GM18519 (cell line): ENCODE measurements around the gene AACS.

ENCODE experiments used
- ATAC-seq: cut with Tn5 transposase; IDR thresholded peaks from one replicate; pipeline ENCODE4 v1.9.1; 2021; ENCODE audit warnings: mild to moderate bottlenecking, moderate library complexity; ENCODE audit not compliant: unreplicated experiment, low FRiP score

Gene AACS

DNA sequence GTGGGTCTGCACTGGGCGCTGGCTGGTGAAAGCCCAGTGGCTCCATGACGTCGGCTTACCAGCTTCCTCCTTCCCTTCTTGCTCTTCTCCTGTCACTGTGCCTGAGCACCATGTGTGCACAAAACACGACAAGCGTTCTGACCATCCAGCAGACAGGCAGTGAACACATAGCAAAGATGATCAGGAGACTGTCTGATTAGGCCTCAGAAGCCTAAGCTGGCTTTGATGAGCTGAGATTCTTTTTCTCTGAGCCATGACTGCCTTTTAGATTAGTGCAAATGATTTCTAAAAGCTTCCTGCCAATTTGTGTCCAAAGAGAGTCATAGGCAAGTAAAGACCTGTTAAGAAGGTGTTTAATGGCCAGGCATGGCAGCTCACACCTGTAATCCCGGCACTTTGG is 83.1 kb downstream of the AACS start:
- no peak for ATAC-seq

DNA sequence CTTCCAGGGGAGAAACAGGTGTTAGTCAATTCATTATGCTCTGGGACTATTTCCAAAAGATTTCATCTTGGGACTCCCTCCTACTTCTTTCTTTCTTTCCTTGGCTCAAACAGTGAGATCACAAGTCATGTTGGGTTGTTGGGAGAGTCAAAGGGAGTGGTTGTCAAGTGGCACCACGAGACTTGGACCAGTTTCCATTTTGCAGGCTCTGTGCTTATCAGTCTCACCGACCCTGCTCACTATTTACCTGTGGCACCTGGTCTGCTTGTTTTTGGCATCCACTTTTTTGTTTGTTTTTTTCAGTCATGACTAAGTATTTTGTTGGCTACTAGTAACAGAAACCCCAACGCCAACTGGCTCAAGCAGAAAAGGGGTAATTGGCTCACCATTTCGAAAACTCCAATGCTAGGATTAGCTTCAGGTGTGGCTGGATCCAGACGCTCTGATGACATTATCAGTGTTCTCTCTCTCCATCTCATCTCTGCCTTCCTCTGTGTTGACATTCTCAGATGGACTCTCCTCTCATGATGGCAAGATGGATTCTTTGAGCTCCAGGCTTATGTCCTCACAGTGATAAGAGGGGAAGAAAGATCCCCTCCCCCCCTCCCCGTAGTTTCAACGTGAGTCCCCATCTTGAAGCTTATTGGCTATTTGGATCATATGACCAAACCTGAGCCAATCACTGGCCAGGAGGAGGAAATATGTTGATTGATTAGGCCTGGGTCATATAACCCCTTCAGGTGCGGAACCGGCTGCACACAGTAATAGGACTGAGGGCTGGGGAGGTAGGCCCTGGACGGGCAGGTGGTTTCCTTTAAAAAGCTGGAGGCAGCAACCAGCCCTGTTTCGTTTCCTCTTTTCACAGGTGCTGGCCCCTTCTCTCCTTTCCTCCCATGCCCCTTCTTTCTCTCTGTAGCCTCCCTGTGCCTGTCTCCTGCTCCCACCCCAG is 84.2 kb downstream of the AACS start:
- ATAC-seq, result peak; percentile 90

DNA sequence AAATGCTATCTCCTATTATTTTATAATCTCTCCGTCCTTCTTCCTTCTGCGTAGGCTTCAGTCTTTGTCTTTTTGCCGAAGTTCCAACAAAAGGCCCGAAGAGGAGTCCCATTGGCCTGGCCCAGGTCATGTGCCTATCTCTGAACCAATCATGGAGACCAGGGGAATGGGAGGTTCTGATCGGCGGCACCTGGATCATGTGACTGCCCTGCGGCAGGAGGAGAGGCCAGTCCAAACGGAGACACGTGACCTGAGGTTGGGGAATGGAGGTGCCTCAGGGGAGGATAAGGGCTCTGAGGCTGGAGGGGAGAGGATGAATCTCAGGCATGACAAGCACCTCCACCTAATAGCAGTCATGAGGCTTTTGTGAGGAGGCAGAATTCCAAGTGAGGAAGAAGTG is 86.0 kb downstream of the AACS start:
- ATAC-seq, result no peak

DNA sequence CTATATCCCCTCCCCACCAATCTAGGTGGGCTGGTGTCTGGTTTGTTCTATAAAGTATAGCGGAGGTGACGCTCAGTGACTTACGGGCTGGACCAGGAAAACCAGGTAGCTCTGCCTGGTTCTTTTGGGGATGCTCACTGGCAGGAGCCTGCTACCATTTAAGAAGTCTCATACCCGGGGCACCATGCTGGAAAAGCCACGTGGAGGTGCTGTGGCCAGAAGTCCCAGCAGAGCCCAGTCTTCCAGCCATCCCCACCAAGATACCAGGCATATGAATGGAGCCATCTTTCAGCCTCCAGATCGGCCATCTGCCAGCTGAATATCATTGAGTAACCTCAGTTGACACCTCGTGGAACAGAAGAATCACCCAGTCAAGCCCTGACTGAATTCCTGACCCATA is 87.2 kb downstream of the AACS start:
- no peak for ATAC-seq

DNA sequence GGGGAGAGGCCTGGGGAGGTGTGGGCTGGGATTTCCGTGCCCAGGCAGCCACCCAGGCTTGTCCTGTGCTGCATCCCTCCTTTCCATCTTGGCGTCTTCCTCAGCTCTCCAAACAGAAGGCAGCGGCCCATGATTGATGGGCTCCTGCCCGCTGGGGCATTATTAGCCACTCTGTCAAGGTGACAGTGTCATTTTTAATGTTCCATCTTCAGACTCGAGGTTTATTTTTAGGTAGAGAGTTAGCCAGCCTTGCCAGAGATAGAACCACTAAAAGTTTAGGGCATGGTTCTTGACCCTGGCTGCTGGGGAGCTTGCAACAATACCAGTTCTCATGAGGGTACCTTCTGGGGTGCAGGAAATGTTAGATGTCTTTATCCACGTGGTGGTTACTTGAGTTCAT is 90.1 kb downstream of the AACS start:
- ATAC-seq, result no peak

DNA sequence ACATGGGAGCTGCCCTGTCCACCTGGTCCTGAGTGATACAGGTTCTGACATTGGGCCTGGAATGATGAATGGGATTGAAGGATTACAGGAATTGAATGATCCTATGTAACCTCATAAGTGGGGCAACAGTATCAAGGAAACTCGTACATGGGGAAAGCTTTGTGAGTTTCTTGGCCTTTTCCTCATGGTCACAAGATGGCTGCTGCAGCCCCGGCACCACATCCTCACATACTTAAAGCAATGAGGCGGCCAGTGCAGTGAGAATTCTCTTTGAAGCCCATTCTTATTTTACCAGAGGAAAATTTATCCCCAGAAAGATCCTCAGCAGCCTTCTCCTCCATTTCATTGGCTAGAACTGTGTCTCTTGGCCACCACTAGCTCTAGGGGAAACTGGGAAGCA is 91.9 kb downstream of the AACS start:
- no peak for ATAC-seq

DNA sequence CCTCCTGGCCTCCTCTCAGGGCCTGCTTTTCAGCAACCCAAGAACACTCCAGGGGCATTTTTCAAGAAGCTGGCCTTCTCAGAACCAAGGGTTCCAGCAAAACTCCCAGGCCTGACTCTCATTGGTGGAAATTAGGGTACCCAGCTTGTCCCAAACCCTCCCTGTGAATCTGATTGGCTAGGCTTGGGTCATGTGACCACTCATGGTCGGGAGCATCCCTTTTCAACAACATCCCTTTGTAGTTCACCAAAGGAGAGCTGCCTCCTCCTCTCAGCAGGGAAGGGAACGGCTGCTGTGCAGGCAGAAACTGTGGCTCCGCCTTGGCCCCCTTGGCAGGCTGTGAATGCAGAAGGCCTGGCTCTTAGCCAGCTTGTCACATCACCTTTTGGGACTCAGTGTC is 94.5 kb downstream of the AACS start:
- no peak for ATAC-seq

DNA sequence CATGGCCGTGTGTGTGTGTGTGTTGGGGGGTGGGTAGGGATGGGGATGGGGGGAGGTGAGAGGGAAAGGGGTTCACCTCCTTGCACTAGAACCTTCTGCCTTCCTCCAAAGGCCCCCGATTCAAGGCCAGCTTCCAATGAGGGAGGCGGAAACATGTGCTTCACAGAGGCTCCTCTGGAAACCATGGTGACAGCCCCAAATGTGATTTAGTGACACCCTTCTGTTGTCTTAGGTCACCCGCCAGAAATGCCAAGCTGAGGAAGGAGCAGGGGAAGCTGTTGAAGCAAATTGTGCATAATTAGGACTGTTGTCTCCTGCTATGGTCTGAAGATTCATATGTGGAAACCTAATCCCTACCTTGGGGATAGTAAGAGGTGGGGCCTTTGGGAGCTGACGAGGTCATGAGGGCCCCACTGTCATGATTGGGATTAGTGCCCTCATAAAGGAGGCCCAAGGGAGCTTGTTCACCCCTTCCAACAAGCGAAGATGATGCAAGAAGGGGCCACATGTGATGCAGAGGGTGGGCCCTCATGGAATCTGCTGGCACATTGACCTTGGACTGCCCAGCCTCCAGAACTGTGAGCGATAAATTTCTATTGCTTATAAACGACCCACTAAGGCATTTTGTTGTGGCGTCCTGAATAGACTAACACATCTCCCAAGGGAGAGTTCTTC is 95.2 kb downstream of the AACS start:
- ATAC-seq, result no peak

DNA sequence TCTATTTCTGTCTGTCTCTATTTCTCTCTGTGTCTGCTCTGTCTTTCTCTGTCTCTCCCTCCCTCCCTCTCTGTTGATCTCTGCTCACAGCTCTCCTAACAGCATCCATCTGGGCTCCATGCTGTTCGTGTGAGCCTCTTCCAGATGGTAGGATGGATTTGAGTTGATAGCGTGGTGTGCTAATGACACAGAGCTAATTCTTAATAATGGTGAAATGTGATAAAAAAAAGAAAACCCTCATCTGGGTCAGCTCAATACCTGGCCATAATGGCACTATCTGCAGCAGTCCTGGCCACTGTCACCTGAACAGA is 96.4 kb downstream of the AACS start:
- ATAC-seq, result no peak

DNA sequence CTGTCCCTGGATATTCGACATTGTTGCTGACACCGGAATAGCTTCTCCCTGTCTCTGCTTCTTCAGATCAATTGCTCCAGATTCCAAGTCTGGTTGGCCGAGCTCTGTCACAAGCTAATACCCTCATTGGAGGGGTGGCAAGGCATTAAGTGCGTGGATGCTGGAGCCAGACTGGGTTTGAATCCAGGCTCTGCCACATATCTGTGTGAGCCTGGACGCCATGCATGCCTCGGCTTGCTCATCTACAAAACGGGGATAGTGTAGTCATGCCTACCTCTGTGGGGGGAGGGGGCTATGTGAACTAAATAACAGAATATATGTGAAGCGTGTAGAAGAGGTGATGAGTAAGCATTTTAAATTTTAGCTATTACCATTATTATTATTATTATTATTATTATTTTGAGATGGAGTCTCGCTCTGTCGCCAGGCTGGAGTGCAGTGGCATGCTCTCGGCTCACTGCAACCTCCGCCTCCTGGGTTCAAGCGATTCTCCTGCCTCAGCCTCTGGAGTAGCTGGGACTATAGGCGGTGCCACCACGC is 97.3 kb downstream of the AACS start:
- no peak for ATAC-seq

DNA sequence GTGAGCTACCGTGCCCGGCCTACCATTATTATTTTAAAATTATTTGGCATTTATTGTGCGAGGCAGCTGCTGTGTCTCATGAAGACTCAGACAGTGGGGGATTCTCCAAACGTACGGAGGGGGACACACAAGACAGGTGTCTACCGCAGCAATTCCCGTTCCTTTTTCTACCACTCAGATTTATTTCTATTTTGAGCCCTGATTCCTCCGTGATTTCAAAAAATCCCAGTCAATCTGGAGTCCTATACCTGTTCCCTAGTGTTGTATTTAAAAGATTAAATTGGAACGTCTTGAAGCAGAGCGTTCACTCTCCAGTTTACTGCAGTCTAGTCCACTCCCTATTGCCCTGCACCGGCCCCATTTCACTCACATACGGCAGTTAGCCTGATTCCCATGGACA is 97.9 kb downstream of the AACS start:
- no peak for ATAC-seq

DNA sequence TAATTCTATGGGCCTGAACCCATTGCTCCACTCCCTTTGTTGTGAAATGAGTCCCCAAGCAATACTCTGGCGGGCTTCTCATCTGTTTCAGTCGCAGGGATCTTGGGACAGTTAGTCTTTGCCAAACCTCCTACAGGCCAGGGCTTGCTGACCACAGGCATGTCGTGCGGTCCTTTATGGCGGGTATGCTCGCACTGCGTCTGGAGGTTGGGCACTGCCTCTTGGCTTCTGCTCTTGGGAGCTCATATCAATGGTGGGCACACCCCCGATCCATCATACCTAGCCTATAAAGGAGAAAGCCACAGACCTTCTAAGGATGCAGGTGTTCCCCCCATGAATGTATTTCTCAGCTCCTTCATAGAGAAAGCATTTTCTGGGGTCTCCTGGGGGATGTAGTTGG is 99.3 kb downstream of the AACS start:
- no peak for ATAC-seq

DNA sequence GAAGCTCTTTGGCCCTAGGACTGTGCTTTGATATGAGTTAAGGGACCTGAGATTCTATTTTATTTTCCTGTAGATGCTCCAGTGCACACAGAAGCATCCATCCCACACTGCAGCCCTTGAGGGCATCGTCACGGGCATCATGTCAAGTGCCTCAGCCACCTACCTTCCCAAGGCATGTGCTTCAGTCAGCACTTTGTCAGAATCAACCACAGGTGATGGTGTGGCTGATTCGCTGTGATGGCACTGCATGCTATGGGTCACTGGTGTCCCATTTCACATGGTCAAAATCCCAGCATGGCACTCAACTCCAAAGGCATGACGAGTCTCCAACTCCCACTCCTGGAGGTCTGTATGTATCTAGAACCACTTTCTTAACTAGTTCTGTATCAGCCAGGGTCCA is 100.8 kb downstream of the AACS start:
- no peak for ATAC-seq

DNA sequence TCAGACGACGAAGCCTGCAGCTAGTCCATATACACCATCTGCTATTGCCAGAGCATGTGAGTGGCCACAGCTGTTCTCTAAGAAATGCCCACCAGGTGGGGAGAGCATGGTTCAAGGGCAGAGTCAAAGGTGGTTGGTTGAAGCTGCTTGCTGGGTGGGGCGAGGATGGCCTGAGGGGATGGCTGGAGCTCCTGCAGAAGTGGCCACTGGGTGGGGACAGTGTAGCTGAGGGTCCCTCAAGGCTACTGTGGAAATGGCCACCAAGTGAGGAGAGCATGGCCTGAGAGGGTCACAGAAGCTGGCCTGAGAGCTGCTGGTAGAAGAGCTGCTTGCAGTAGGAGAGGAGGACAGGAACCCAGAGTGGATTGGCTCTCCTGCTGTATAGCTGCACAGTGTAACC is 102.4 kb downstream of the AACS start:
- no peak for ATAC-seq

DNA sequence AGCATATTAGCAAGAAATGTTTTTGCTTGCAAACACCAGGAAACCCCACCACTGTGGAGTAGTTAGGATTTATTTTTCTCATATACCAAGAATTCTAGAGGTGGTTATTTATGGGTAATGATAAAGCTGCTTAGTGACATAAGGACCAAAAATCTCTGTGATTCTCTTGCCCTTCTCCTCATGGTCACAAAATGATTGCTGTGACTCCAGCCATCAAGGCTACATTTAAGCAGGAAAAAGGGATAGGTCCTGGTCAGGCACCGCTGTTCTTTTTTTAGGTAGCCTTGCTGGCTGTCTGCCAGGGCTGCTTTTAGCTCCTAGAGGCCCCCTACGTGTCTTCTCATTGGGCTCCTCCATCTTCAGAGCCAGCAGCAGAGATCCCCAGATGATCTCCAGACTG is 104.2 kb downstream of the AACS start:
- no peak for ATAC-seq

DNA sequence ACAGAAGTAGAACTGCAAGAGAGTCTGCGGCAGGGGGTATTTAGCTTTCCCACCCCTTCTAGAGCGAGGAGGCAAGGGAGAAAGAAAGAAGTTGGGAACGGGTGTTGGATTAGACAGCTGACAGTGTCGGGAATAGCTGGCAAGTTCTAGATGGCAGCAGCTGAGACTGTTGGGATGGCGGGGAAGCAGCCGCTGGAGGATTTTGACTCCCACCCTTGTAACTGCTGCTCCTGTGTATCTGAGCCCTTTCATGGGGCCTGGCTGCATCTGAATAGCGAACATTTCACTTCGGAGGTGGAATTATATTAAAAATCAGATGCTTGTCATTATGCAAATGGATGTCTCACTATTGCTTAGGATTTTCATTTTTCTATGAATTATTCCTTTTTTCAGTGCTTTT is 104.6 kb downstream of the AACS start:
- no peak for ATAC-seq

DNA sequence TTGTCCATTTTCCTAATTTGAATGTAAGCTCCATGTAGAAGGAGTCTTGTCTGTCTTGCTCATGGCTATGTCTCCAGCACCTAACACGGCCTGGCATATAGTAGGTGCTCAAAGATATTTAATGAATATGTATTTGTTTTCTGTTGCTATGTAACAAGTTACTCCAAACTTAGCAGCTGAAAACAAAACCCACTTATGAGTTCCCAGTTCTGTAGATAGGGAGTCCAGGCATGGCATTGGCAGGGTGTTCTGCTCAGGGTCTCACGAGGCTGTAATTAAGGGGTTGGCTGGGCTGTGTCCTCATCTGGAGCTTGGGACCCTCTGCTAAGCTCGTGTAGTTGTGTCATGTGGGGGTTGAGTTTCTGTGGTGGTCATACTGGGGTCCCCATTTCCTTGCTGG is 106.0 kb downstream of the AACS start:
- ATAC-seq, result no peak

DNA sequence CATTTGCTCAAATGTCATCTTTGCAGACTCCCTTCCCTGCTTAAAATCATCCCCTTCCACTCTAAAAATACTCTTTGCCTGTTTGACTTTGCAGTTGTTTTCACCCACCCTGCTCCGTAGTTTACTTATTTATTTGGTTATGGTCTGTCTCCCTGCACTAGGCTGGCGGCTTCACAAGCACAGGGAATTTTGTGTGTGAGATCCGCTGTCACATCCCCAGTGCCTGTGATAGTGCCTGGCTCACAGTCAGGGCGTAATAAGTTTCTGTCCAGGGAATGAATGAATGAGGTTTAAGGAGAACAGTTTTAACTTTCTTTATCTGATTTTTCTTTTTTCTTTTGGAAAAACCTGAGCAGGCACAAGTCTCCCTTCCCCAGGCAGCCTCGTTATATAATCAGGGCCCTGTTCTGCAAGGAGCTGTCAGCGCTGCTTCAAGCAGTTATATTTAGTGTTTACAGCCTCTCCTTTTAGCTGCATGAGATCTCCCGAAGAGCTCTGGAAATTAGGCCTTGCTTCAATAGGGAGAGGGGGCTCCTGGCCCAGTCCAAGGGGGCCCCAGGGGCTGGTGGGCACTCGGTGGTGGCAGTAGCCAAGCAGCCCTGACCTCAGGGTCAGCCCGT is 107.1 kb downstream of the AACS start:
- ATAC-seq, result no peak

DNA sequence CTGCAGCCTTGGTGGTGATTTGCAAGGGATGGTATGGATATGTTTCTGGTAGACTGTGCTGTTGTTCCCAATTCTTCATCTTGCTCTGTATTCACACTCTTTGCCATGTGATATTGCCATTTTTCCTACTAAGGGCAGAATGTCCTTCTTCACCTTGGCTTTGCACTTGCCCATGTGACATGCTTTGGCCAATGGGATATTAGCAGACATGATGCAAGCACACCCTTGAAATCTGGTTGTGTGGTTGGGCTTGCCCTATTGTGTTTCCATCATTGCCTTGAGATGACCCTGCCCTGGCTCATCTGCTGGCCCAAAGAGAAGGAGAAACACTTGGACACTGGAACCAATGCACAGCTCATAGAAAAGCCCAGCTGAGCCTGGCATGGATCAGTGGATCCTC is 110.3 kb downstream of the AACS start:
- ATAC-seq, result no peak

DNA sequence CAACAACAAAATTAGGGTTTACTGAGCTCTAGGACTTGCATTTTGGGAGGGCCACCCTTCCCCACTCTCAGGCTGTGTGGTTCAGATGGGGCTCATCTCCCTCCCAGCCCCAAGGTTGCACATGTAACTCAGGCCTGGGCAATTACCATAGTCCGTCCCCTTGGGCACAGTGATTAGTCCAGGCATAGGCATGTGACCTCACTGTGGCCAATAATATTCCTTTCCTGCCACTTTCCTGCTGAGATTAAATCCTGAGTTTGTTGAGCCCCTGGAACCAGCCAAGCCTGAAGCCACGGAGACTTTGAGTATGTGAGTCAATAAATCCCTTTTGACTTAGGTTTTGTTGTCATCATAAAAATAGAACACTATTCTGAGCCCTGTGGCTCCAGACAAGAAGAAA is 113.0 kb downstream of the AACS start:
- peak; percentile 48 for ATAC-seq

DNA sequence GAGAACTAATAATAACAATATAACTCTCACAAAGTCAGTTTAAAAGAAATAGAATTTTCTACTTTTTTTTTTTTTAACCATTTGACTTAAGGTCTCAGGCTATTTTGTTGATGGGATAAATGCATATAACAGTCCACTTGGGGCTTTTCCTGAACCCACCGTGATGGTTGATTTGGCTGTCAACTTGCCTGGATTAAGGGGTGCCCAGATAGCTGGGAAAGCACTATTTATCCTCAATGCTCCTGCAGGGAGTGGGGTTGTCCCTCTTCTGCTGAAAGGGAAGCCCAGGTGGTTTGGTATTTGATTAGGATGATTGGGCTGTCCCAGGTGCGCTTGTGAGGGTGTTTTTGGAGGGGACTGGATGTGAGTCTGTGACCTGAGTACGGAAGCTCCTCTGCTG is 114.9 kb downstream of the AACS start:
- no peak for ATAC-seq

DNA sequence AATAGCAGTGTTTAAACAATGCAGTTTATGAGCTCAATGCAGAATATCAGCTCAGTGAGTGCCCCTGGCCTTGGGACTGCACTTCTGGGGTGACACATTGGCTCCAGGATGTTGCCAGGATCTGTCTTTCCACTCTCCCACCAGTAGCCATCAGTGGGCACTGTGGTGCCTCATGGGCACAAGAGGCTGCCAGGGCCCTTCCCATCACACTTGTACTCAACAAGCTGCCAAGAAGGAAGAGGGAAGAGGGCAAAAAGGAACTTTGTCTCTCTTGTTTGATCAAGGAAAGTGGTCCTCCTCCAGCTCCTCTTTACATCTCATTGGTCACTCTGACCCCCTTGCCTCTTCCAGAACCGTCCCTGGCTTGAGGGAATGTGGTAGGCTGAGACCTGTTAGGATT is 115.9 kb downstream of the AACS start:
- ATAC-seq, result no peak
